Thoracic aorta (tissue), 2 donors: ENCODE data around the gene SETD6. TPM values are rescaled to one million over a fixed set of nuclear protein-coding genes. Genes with fewer than 3 reads are reported as not detected.

Experiments used
- ATAC-seq: fragments of 150-250 bp; one replicate; pipeline ENCODE4 v1.8.0; 2017; ENCODE audit warnings: low read depth; ENCODE audit not compliant: insufficient number of reproducible peaks, low FRiP score
- DNase-seq: peaks from one replicate; pipeline ENCODE4 v3.0.0-alpha.2; 2020; ENCODE audit warnings: low spot score
- H3K27ac ChIP-seq, 2 donors: fragments of 200-600 bp; sonication (generic); 1 replicate in 1 of 2; 2 replicates in 1 of 2; pipeline ENCODE4 v1.5.1; 2016; ENCODE audit warnings: mild to moderate bottlenecking in 2 of 2, moderate library complexity in 2 of 2
- H3K27me3 ChIP-seq: fragments of 200-600 bp; sonication (generic); replicated peaks from 2 replicates; pipeline ENCODE4 v1.6.0; 2016; ENCODE audit warnings: mild to moderate bottlenecking; ENCODE audit not compliant: insufficient read depth
- H3K36me3 ChIP-seq: fragments of 200-600 bp; sonication (generic); one replicate; pipeline ENCODE4 v1.5.1; 2016
- H3K4me1 ChIP-seq, 2 donors: fragments of 200-600 bp; sonication (generic); 1 replicate in 1 of 2; 2 replicates in 1 of 2; pipeline versions ENCODE4 v1.5.1 to v1.6.0; 2016; ENCODE audit warnings: low read depth in 2 of 2, mild to moderate bottlenecking in 1 of 2; ENCODE audit not compliant: control insufficient read depth in 1 of 2
- H3K4me3 ChIP-seq: fragments of 200-600 bp; sonication (generic); 2 replicates; pipeline ENCODE4 v1.5.1; 2016; ENCODE audit warnings: mild to moderate bottlenecking
- H3K9me3 ChIP-seq: fragments of 200-600 bp; sonication (generic); 2 replicates; pipeline ENCODE4 v1.5.1; 2016
- CTCF ChIP-seq: fragments of 200-600 bp; sonication (generic); IDR thresholded peaks from one replicate; pipeline ENCODE4 v1.5.1; 2019; ENCODE audit warnings: antibody characterized with exemption
- total RNA-seq, 2 donors: library from RNA; depleted of rRNA; stranded (reverse); fragments of >200 nt; gene quantifications; one replicate each; pipeline versions ENCODE4 v1.1.0 to v1.2.3, GENCODE V29; 2016

Gene SETD6, protein sequence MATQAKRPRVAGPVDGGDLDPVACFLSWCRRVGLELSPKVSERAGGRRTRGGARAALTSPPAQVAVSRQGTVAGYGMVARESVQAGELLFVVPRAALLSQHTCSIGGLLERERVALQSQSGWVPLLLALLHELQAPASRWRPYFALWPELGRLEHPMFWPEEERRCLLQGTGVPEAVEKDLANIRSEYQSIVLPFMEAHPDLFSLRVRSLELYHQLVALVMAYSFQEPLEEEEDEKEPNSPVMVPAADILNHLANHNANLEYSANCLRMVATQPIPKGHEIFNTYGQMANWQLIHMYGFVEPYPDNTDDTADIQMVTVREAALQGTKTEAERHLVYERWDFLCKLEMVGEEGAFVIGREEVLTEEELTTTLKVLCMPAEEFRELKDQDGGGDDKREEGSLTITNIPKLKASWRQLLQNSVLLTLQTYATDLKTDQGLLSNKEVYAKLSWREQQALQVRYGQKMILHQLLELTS
- 10 to 100 TPM; 19.2 to 47.3 TPM for total RNA-seq

DNA sequence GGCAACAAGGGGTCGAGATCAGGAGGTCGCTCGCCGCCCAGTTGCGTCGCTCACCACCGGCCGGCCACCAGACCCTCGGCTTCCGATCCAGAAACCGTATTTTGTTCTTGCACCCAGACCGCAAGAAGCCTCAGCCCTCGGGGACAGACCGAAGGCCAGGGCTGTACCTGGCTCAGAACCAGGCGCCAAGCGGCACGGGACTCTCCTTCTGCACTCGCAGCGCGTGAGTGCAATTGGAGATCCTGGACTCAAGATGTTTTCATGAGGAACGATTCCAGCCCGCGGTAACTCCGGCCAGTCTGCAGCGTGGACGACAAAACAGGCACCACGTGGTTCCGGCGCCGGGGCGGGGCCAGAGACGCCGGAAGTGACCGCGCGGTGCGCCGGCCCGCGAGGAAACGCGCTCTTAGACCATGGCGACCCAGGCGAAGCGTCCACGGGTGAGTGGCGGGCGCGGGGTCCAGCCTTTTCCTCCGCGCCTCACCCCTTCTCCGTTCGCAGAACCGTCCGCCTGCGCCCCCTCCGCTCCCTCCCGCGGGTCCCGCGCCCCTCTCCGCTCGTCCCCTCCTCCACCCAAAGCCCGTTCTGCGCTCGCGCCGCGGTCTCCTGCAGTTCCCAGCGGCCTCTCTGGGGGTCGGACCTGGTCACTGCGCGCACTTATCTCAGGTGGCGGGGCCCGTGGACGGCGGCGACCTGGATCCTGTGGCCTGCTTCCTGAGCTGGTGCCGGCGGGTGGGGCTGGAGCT is at the start of gene SETD6:
SETD6 (plus strand) TSS at position 393 of the 746 bp plus-strand sequence; CDS start at position 414, 21 bp downstream.
- peaks cover 25% of the 10 kb centered on the region for H3K36me3 ChIP-seq
- peak; percentile 95 for ATAC-seq

DNA sequence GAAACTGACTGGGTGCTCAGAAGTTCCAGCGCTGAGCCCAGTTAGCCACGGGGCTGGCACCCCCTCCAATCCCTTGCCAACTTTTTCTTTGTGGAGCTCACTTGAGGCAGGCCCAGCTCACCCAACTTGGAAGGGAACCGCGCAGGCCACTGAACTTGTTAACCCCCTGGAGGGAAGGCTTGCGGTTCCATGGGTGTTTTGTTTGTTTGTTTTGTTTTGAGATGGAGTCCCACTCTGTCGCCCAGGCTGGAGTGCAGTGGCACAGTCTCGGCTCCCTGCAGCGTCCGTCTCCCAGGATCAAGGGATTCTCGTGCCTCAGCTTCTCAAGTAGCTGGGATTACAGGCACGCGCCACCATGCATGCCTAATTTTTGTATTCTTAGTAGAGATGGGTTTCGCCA is 49.5 kb upstream of the SETD6 start:
- DNase-seq (no peak), ATAC-seq (no peak)
- Histone ChIP-seq H3K4me1 (peaks cover 10 to 12% of the 10 kb centered on the region in 2 donors), H3K27me3 (no peaks in the 10 kb centered on the region), H3K27ac (no peak overlapping the region), H3K9me3 (no peaks in the 10 kb centered on the region), H3K4me3 (no peak overlapping the region), H3K36me3 (no peaks in the 10 kb centered on the region)
- no peak for TF ChIP-seq CTCF

More for the DNA sequence above, at the start of gene SETD6:
- H3K27me3 ChIP-seq: no peaks in the 10 kb centered on the region
- peak within 1 kb of the TSS; percentile 71 to 78 for H3K27ac ChIP-seq
- TF ChIP-seq CTCF: peak; percentile 44
- H3K9me3 ChIP-seq: no peaks in the 10 kb centered on the region
- H3K4me3 ChIP-seq: peak within 1 kb of the TSS; percentile 97
- H3K4me1 ChIP-seq: peaks cover 4 to 15% of the 10 kb centered on the region in 2 donors
- DNase-seq: peak; percentile 54

DNA sequence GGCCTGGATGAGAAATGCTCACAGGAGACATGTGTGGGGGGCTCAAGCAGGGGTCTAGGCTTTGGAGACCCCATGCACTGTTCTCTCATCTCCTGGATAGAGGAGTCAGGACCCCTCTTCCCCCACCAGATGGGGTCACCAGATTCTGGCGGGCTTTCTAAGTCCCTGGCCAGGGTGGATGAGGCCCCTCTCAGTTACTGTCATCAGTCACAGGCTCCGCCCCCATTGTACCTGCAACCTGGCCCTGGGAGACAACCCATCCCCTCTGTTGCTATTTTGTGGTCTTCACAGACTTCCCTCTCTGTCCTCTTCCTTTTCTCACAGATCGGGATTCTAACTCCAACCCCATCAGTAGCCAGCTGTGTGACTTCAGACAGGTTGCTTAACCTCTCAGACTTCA is 48.9 kb upstream of the SETD6 start:
- ATAC-seq (no peak), DNase-seq (no peak)
- no peak overlapping the region for H3K4me3 ChIP-seq
- peaks cover 10 to 12% of the 10 kb centered on the region in 2 donors for H3K4me1 ChIP-seq
- no peak overlapping the region for H3K27ac ChIP-seq
- no peak for TF ChIP-seq CTCF
- H3K9me3 ChIP-seq: no peaks in the 10 kb centered on the region
- no peaks in the 10 kb centered on the region for H3K27me3 ChIP-seq
- H3K36me3 ChIP-seq: no peaks in the 10 kb centered on the region

DNA sequence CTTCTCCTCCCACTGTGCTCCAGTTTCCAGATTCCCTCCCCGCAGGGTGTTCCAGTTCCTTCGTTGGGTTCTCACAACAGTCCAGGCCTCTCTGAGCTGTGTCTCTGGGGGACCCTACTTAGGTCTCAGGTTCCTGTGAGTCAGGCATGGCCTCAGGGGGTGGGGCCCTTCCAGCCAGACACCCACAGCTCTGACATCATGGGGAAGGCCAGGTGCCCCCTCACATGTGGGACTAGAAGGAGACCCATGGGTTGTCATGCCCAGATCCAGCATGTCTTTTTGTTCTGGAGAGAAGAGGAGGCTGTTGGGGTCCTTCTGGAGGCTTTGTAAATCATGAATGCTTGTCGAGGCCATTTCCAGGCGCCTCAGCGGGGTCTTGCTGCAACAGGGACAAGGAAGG is 47.4 kb upstream of the SETD6 start:
- no peak for DNase-seq
- H3K27ac ChIP-seq: no peak overlapping the region

More for the DNA sequence above, 47.4 kb upstream of the SETD6 start:
- Histone ChIP-seq H3K36me3 (no peaks in the 10 kb centered on the region), H3K27me3 (no peaks in the 10 kb centered on the region), H3K4me3 (no peak overlapping the region), H3K9me3 (no peaks in the 10 kb centered on the region), H3K4me1 (peaks cover 10 to 12% of the 10 kb centered on the region in 2 donors)
- ATAC-seq: no peak
- no peak for TF ChIP-seq CTCF
